ENCODE data around the gene POR. TPM values are rescaled to one million over a fixed set of nuclear protein-coding genes. Genes with fewer than 3 reads are reported as not detected.

Gene POR
- total RNA-seq, 1 donor from 2014 or later, result 74.0 TPM

GRCh38 chr7:75968012-75968411, 53.1 kb downstream of the POR start:
- Histone ChIP-seq H3K4me3 (ENCODE audit: low read depth, low read length) (no peak overlapping the region), H3K36me3 (ENCODE audit: control insufficient read depth, insufficient read depth, low read length) (peaks cover 1% of the 10 kb centered on the region), H3K27me3 (ENCODE audit: control insufficient read depth, insufficient read depth, low read length) (no peaks in the 10 kb centered on the region)
- TF ChIP-seq CTCF (IDR thresholded peaks at IDR 0.05; ENCODE audit: insufficient read depth, low read length, poor library complexity, severe bottlenecking), result no peak
- DNase-seq (ENCODE audit: low read depth), result no peak

- Histone ChIP-seq H3K36me3 (ENCODE audit: control insufficient read depth, insufficient read depth, low read length) (no peaks in the 10 kb centered on the region), H3K4me3 (ENCODE audit: low read depth, low read length) (no peak overlapping the region), H3K27me3 (ENCODE audit: control insufficient read depth, insufficient read depth, low read length) (no peaks in the 10 kb centered on the region)
- no peak for DNase-seq (ENCODE audit: low read depth)
- TF ChIP-seq CTCF (IDR thresholded peaks at IDR 0.05; ENCODE audit: insufficient read depth, low read length, poor library complexity, severe bottlenecking), result no peak
These were observed 53.6 kb downstream of the POR start for GRCh38 chr7:75968561-75969001.

GRCh38 chr7:75969182-75969581, 54.2 kb downstream of the POR start:
- H3K4me3 ChIP-seq (ENCODE audit: low read depth, low read length), result no peak overlapping the region
- peaks cover 1% of the 10 kb centered on the region for H3K36me3 ChIP-seq (ENCODE audit: control insufficient read depth, insufficient read depth, low read length)
- no peak for TF ChIP-seq CTCF (IDR thresholded peaks at IDR 0.05; ENCODE audit: insufficient read depth, low read length, poor library complexity, severe bottlenecking)
- DNase-seq (ENCODE audit: low read depth), result no peak
- H3K27me3 ChIP-seq (ENCODE audit: control insufficient read depth, insufficient read depth, low read length), result no peaks in the 10 kb centered on the region

- H3K27me3 ChIP-seq (ENCODE audit: control insufficient read depth, insufficient read depth, low read length), result no peaks in the 10 kb centered on the region
- peaks cover 1% of the 10 kb centered on the region for H3K36me3 ChIP-seq (ENCODE audit: control insufficient read depth, insufficient read depth, low read length)
- no peak for DNase-seq (ENCODE audit: low read depth)
- no peak overlapping the region for H3K4me3 ChIP-seq (ENCODE audit: low read depth, low read length)
- no peak for TF ChIP-seq CTCF (IDR thresholded peaks at IDR 0.05; ENCODE audit: insufficient read depth, low read length, poor library complexity, severe bottlenecking)
These were observed 54.9 kb downstream of the POR start for GRCh38 chr7:75969704-75970498.

GRCh38 chr7:75971309-75971960, 56.5 kb downstream of the POR start:
- no peak for DNase-seq (ENCODE audit: low read depth)
- no peak for TF ChIP-seq CTCF (IDR thresholded peaks at IDR 0.05; ENCODE audit: insufficient read depth, low read length, poor library complexity, severe bottlenecking)

More at GRCh38 chr7:75971309-75971960, 56.5 kb downstream of the POR start:
- H3K36me3 ChIP-seq (ENCODE audit: control insufficient read depth, insufficient read depth, low read length), result peaks cover 1% of the 10 kb centered on the region
- H3K27me3 ChIP-seq (ENCODE audit: control insufficient read depth, insufficient read depth, low read length), result no peaks in the 10 kb centered on the region
- no peak overlapping the region for H3K4me3 ChIP-seq (ENCODE audit: low read depth, low read length)
